Lung (tissue), 12 donors: ENCODE measurements around the gene FAM124B. TPM values are rescaled to one million over a fixed set of nuclear protein-coding genes. Genes with fewer than 3 reads are reported as not detected.

Source experiments
- ATAC-seq: fragments of 200-7000 bp; cut with Tn5 transposase; one replicate; pipeline ENCODE4 v1.9.1; 2020; ENCODE audit warnings: moderate number of reproducible peaks; ENCODE audit not compliant: insufficient read depth, low FRiP score
- DNase-seq, 3 donors: peaks; one replicate each; pipeline ENCODE4 v3.0.0-alpha.2; 2013 to 2017
- H3K27ac ChIP-seq, 2 donors: one replicate each; pipeline ENCODE4 v1.5.1; 2013; ENCODE audit warnings: mild to moderate bottlenecking in 2 of 2, moderate library complexity in 2 of 2, control low read depth in 1 of 2, inconsistent platforms in 1 of 2, low read depth in 1 of 2, low read length in 1 of 2
- H3K27me3 ChIP-seq, 3 donors: one replicate each; pipeline ENCODE4 v1.5.1; 2013; ENCODE audit warnings: low read length in 2 of 3; ENCODE audit not compliant: control insufficient read depth in 3 of 3, insufficient read depth in 3 of 3
- H3K36me3 ChIP-seq, 4 donors: one replicate each; pipeline ENCODE4 v1.5.1; 2013; ENCODE audit warnings: low read length in 4 of 4, mild to moderate bottlenecking in 1 of 4, moderate library complexity in 1 of 4; ENCODE audit not compliant: control insufficient read depth in 4 of 4, insufficient read depth in 4 of 4
- H3K4me1 ChIP-seq, 5 donors: one replicate each; pipeline ENCODE4 v1.5.1; 2013; ENCODE audit warnings: low read length in 5 of 5, mild to moderate bottlenecking in 2 of 5, moderate library complexity in 1 of 5; ENCODE audit not compliant: control insufficient read depth in 5 of 5, insufficient read depth in 5 of 5
- H3K4me3 ChIP-seq: one replicate; pipeline ENCODE4 v1.5.1; 2013; ENCODE audit warnings: mild to moderate bottlenecking, control low read depth, moderate library complexity
- H3K9ac ChIP-seq, 2 donors: one replicate each; pipeline ENCODE4 v1.5.1; 2013; ENCODE audit warnings: low read length in 2 of 2, control low read depth in 1 of 2; ENCODE audit not compliant: insufficient read depth in 1 of 2
- H3K9me3 ChIP-seq, 4 donors: one replicate each; pipeline ENCODE4 v1.5.1; 2013; ENCODE audit warnings: low read length in 3 of 4, mild to moderate bottlenecking in 1 of 4, moderate library complexity in 1 of 4; ENCODE audit not compliant: control insufficient read depth in 4 of 4, insufficient read depth in 3 of 4
- CTCF ChIP-seq: IDR thresholded peaks from 2 replicates; pipeline ENCODE4 v1.5.1; 2012; ENCODE audit warnings: mild to moderate bottlenecking; ENCODE audit errors: control extremely low read depth, extremely low read depth
- WGBS, 2 donors: extraction: QIAGEN DNeasy Blood & Tissue Kit; methylation state at CpG; one replicate each; pipeline ENCODE4 v1.1.7; 2013; 5-methylcytosine and 5-hydroxymethylcytosine counted together
- polyA plus RNA-seq, 2 donors: library from polyadenylated mRNA; stranded (reverse); fragments of 200-250 nt; gene quantifications; one replicate each; pipeline ENCODE4 v1.2.1, GENCODE V29; 2013
- total RNA-seq, 2 donors: library from RNA; depleted of rRNA in 1 of 2; stranded (reverse); fragments of >200 nt in 1 of 2; gene quantifications; one replicate each; pipeline ENCODE4 v1.2.1, GENCODE V29; 2014 to 2021
- donor health status: control.
- donor health status: control.
- donor health status: Bipolar disorder and iron deficiency.
- donor health status: healthy.
- donor health status: DM: yes; HTN: yes; CAD: no.

Gene FAM124B
- total and polyA plus RNA-seq, 4 donors, result 0.71 to 21.4 (median 1.7) TPM

GRCh38 chr2:224343226-224343625, 58.7 kb downstream of the FAM124B start:
- H3K9ac ChIP-seq, result no peak overlapping the region
- H3K4me1 ChIP-seq, result peaks cover 0 to 6% (median 0%) of the 10 kb centered on the region in 5 donors
- H3K27ac ChIP-seq, result no peak overlapping the region
- H3K27me3 ChIP-seq, result peaks cover 0 to 2% (median 0%) of the 10 kb centered on the region in 3 donors
- 79 to 83% methylated on average over 4 of the region's 4 CpGs for WGBS, 2 donors
- TF ChIP-seq CTCF, result no peak
- DNase-seq (no peak), ATAC-seq (no peak)
- H3K9me3 ChIP-seq, result peaks cover 0 to 5% (median 0%) of the 10 kb centered on the region in 4 donors
- no peaks in the 10 kb centered on the region for H3K36me3 ChIP-seq
- H3K4me3 ChIP-seq, result no peak overlapping the region

GRCh38 chr2:224335991-224336390, 65.9 kb downstream of the FAM124B start:
- no peak for TF ChIP-seq CTCF
- Histone ChIP-seq H3K27ac (no peak overlapping the region), H3K4me1 (no peaks in the 10 kb centered on the region), H3K27me3 (no peaks in the 10 kb centered on the region), H3K4me3 (no peak overlapping the region), H3K9me3 (peaks cover 0 to 1% (median 0%) of the 10 kb centered on the region in 4 donors), H3K36me3 (no peaks in the 10 kb centered on the region), H3K9ac (no peak overlapping the region)
- ATAC-seq (no peak), DNase-seq (no peak)
- 66 to 83% methylated on average over 1 of the region's 1 CpG for WGBS, 2 donors

GRCh38 chr2:224334726-224335125, 67.2 kb downstream of the FAM124B start:
- Histone ChIP-seq H3K9me3 (peaks cover 0 to 1% (median 0%) of the 10 kb centered on the region in 4 donors), H3K9ac (no peak overlapping the region), H3K27me3 (no peaks in the 10 kb centered on the region), H3K36me3 (no peaks in the 10 kb centered on the region), H3K4me3 (no peak overlapping the region), H3K4me1 (no peaks in the 10 kb centered on the region), H3K27ac (no peak overlapping the region)
- 80 to 83% methylated on average over 2 of the region's 2 CpGs for WGBS, 2 donors
- ATAC-seq (no peak), DNase-seq (no peak)
- no peak for TF ChIP-seq CTCF
